SIG-M5 (cell line): ENCODE measurements around the gene TAAR9.
"Not testable (repeated sequence)": the region's sequence is repeated elsewhere in the genome, so short reads cannot be mapped to it uniquely, and the experiment has no call there.

Experiments
- DNase-seq: peaks from one replicate; lab custom pipeline; 2025; lab: John Stamatoyannopoulos, UW

TAAR9 gene

GRCh38 chr6:132513831-132514545, 24.1 kb upstream of the TAAR9 start:
- no peak for DNase-seq

- DNase-seq, result no peak
Measured at GRCh38 chr6:132515386-132515785, 22.7 kb upstream of the TAAR9 start.

- DNase-seq, result no peak
Measured at GRCh38 chr6:132520953-132521352, 17.1 kb upstream of the TAAR9 start.

- no peak for DNase-seq
Measured at GRCh38 chr6:132524646-132525045, 13.4 kb upstream of the TAAR9 start.

- DNase-seq, result no peak
Measured at GRCh38 chr6:132525866-132526265, 12.2 kb upstream of the TAAR9 start.

GRCh38 chr6:132526461-132526860, 11.6 kb upstream of the TAAR9 start:
- DNase-seq, result no peak

GRCh38 chr6:132527791-132528190, 10.3 kb upstream of the TAAR9 start:
- no peak for DNase-seq

- DNase-seq, result no peak
Measured at GRCh38 chr6:132530293-132530974, 7.6 kb upstream of the TAAR9 start.

- not testable (repeated sequence) for DNase-seq
Measured at GRCh38 chr6:132534546-132534945, 3.5 kb upstream of the TAAR9 start.

- no peak for DNase-seq
Measured at GRCh38 chr6:132537145-132537544, 932 bp upstream of the TAAR9 start.

- DNase-seq, result no peak
Measured at GRCh38 chr6:132544826-132545225, 6.7 kb downstream of the TAAR9 start.

- no peak for DNase-seq
Measured at GRCh38 chr6:132548746-132549463, 10.8 kb downstream of the TAAR9 start.

- DNase-seq, result no peak
Measured at GRCh38 chr6:132551214-132551613, 13.1 kb downstream of the TAAR9 start.

GRCh38 chr6:132552372-132552771, 14.3 kb downstream of the TAAR9 start, which contains the start of gene TAAR8:
Gene TAAR8 (plus strand): TSS chr6:132552672. CDS start chr6:132552693, 21 bp downstream.
- no peak for DNase-seq

GRCh38 chr6:132560087-132560486, 22.0 kb downstream of the TAAR9 start:
- DNase-seq, result not testable (repeated sequence)

GRCh38 chr6:132566404-132566803, 28.3 kb downstream of the TAAR9 start:
- no peak for DNase-seq

- no peak for DNase-seq
Measured at GRCh38 chr6:132567566-132567965, 29.5 kb downstream of the TAAR9 start.

- DNase-seq, result no peak
Measured at GRCh38 chr6:132568611-132569010, 30.5 kb downstream of the TAAR9 start.

- no peak for DNase-seq
Measured at GRCh38 chr6:132569170-132569569, 31.1 kb downstream of the TAAR9 start.

GRCh38 chr6:132570221-132570777, 32.2 kb downstream of the TAAR9 start, which contains the start of gene TAAR6:
Gene TAAR6 (plus strand): TSS chr6:132570322. CDS start chr6:132570322, 0 bp downstream.
- DNase-seq, result no peak

GRCh38 chr6:132571774-132572173, 33.7 kb downstream of the TAAR9 start:
- DNase-seq, result no peak

GRCh38 chr6:132584698-132585097, 46.6 kb downstream of the TAAR9 start:
- no peak for DNase-seq
